Activated T-helper 1 cell treated with anti-CD3 and anti-CD28 coated beads, Interleukin-2, amount 50 U/mL, for 16 hours (primary cell): ENCODE data around the gene TADA3.

Experiments
- DNase-seq, 2 donors: peaks; one replicate each; pipeline ENCODE4 v3.0.0-alpha.2; 2020; ENCODE audit warnings: low read depth in 1 of 2, low spot score in 1 of 2

Gene TADA3

GRCh38 chr3:9765865-9766264 is 26.4 kb downstream of the TADA3 start:
- no peak for DNase-seq

GRCh38 chr3:9762871-9763270 is 29.4 kb downstream of the TADA3 start:
- DNase-seq, result no peak

DNA sequence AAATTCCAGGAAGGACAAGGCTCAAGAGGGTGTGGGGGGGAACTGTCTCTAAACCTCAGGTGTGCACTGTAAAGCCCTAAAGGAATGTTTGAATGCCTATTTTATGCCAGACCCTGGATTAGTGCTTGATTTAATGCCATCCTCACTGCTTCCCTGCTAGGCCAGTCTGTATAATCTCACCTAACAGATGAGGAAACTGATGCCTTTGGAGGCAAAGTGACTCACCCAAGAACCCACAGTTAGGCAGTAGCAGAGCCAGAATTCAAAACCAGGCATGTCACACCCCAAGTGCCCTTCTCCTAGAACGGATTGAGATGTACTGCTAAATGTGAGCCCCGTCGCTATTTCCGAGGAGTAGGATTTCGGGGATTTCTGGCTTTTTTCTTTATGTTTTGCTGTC is 30.4 kb downstream of the TADA3 start:
- no peak for DNase-seq

- no peak for DNase-seq
These were observed 31.3 kb downstream of the TADA3 start for GRCh38 chr3:9760779-9761505.

- DNase-seq, result no peak
These were observed 34.8 kb downstream of the TADA3 start for GRCh38 chr3:9757427-9757826.

GRCh38 chr3:9754678-9755077 is 37.6 kb downstream of the TADA3 start:
- DNase-seq, result no peak

GRCh38 chr3:9750556-9751411 is 41.5 kb downstream of the TADA3 start:
- no peak for DNase-seq

GRCh38 chr3:9749645-9750555 is 42.4 kb downstream of the TADA3 start, which contains the start of gene OGG1:
OGG1 (plus strand) TSS chr3:9749952; CDS start chr3:9750287, 335 bp downstream.
- peak; percentile 85 to 90 for DNase-seq

- DNase-seq, result no peak
These were observed 43.0 kb downstream of the TADA3 start for GRCh38 chr3:9749296-9749644.

DNA sequence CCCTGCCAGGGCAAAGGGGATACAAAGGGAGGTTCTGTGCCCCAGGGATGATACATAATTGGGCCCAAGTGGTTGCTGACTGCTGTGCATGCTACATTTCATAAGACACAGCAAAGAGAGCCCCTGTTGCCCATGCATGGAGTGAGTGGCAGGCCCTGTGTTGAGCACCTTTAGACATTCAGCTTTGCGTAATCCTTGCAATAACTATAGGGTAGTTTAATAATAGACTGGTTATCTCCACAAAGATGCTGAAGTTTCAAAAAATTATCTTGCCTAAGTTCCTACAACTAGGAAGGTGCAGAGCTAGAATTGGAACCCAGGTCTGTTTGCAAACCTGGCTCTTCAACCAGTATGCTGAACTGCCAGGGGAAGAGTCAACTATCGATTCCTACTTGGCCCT is 44.2 kb downstream of the TADA3 start:
- DNase-seq, result no peak

DNA sequence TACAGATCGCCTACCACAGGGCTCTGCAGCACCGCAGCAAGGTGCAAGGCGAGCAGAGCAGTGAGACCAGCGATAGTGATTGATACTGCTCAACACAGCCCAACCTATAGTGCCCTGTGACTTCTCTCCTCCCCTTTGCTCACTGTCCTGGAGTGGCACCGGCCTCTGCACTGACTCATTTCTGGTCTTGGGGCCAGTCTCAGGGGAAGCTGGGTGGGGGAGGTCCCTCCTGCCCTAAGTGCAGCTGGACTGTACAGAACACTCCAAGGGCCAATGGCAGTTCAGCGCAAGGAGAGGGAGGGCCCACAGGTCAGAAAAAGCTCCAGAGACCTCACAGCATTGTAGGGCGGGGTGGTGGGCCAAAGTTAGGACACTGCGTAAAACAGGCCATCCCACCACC is 45.0 kb downstream of the TADA3 start:
- no peak for DNase-seq

GRCh38 chr3:9746330-9746729 is 45.9 kb downstream of the TADA3 start:
- no peak for DNase-seq

- no peak for DNase-seq
These were observed 46.8 kb downstream of the TADA3 start for GRCh38 chr3:9745521-9745920.

GRCh38 chr3:9744162-9744561 is 48.1 kb downstream of the TADA3 start:
- no peak for DNase-seq

GRCh38 chr3:9743548-9743947 is 48.7 kb downstream of the TADA3 start:
- DNase-seq, result no peak

DNA sequence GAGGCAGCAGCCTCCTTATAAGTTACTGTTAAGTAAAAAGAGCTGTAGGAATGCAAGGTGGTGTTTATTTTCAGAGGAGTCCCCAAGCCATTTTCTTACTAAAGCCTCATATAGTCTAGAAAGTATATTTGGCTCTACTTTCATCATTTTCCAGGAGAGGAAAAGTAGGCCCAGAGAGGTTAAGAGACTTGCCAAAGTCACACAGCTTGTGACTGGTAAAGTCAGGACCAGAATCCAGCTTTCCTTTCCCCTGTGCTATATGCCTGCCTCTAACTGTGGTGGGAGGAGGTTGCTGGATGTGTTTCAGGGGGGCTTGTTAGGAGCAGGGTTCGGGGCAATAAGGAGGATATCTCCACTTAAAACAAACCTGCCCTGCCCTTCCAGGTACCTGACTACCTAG is 49.7 kb downstream of the TADA3 start:
- no peak for DNase-seq

DNA sequence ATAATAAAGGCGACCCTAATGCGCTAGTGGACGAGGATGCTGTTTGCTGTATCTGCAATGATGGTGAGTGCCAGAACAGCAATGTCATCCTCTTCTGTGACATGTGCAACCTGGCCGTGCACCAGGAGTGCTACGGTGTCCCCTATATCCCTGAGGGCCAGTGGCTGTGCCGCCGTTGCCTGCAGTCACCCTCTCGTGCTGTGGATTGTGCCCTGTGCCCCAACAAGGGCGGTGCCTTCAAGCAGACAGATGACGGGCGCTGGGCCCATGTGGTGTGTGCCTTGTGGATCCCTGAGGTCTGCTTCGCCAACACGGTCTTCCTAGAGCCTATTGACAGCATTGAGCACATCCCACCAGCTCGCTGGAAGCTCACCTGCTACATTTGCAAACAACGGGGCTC is 53.1 kb downstream of the TADA3 start:
- DNase-seq, result no peak

DNA sequence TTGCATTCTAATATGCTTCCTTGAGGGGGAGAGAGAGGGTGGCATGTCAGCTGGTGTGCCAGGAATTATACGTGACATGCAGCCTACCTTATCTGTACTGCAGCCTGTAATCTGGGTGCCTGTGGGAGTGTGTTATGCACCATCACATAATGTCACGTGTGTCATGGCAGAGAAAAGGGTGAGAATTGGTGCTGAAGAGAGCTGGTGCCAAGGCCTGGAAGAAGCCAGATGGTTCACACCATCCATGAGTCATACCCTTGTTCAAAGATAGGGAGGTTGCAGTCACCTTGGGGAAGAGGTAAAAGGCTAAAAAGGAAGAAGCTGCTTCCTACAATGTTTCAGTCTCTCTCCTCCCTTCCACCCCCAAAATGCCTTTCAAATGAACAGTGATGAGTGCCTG is 55.4 kb downstream of the TADA3 start:
- no peak for DNase-seq

DNA sequence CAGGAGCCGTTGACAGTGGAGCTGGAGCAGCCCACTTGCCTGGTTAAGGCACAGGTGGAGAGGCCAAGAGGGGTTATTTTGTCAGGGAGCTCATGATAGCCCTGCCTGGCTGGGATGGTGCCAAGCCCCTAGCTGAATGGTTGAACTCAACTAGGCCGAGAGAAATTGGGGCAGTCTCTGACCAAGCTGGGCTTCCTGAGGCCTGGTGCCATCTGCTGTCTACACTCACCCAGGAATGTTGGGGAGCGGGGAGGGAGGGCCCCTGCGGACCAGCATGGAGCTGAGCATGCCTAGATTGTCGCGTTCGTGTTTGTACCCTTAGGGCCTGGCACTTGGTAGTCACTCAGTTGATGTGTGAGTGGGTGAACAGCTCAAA is 59.5 kb downstream of the TADA3 start:
- DNase-seq, result no peak

DNA sequence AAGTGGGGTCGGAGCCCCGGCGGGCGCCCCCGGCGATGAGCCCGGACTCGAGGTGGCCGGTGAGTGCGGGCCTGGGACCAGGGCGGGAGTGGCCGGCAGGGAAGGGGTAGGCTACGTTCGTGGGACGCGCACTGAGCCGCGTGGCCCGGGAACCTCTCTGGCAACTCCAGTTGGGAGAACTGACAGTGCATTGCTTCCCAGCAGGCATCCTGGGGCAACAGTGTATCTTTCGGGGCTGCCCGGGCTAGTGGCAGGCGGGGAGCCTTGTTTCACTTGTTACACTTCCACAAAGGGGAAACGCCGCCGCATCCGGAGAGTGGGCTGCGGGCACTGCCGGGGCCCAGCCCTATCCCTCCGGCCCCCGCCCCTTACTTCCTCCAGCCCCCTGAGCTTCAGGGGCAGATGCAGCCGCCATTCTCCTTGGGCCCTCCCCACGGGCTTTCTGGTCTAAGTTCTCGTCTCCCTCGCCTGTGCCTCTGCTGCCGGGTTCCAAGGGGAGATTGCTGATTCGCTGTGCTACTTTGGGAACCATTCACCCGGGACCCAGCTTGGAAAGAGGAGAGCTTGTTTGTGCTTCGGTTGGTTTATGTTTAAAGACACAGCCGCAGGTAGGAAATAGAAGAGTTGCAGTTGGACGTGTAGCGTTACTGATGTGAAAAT is 60.1 kb downstream of the TADA3 start:
- DNase-seq, result peak in 1 of 2 donors; percentile 20
